PC-9 (cell line): Measurements from ENCODE around the gene GPBAR1.

Experiments used
- CTCF ChIP-seq: fragments of 200-600 bp; sonication (generic); conservative IDR thresholded peaks from 2 replicates; pipeline ENCODE4 v1.6.1; 2017; ENCODE audit warnings: mixed run types, antibody characterized with exemption, mild to moderate bottlenecking, moderate library complexity
- EZH2 ChIP-seq: fragments of 200-600 bp; sonication (generic); IDR thresholded peaks from 2 replicates; pipeline ENCODE4 v1.8.0; 2017; ENCODE audit warnings: antibody characterized with exemption, low read depth

- TF ChIP-seq CTCF (no peak), EZH2 (no peak)
These were observed 5.4 kb upstream of the GPBAR1 start for GRCh38 chr2:218255446-218255845.
